Brain microvascular endothelial cell (primary cell): Measurements from ENCODE around the gene PLEKHG5.

Experiments used
- DNase-seq: peaks from one replicate; pipeline ENCODE4 v3.0.0-alpha.2; 2020
- H3K27ac ChIP-seq: fragments of 250-450 bp; sonication (Bioruptor Pico); 2 replicates; pipeline ENCODE4 v1.5.1; 2020; ENCODE audit warnings: mild to moderate bottlenecking, moderate library complexity
- H3K27me3 ChIP-seq: fragments of 250-450 bp; sonication (Bioruptor Pico); replicated peaks from 2 replicates; pipeline ENCODE4 v1.5.1; 2020; ENCODE audit warnings: mild to moderate bottlenecking
- H3K36me3 ChIP-seq: fragments of 250-450 bp; sonication (Bioruptor Pico); replicated peaks from 2 replicates; pipeline ENCODE4 v1.5.1; 2020; ENCODE audit warnings: mild to moderate bottlenecking
- H3K4me3 ChIP-seq: 2 replicates; pipeline ENCODE4 v1.5.1; 2011; ENCODE audit warnings: low read depth, mild to moderate bottlenecking, control low read depth, low read length, moderate library complexity
- CTCF ChIP-seq: IDR thresholded peaks from 2 replicates; pipeline ENCODE4 v1.5.1; 2011; ENCODE audit warnings: low read depth, mild to moderate bottlenecking, moderate library complexity, low read length, control low read depth, inconsistent platforms; ENCODE audit errors: missing control alignments
- in situ Hi-C: cut with HindIII; loops from 2 replicates; pipeline ENCODE4 v1.10.0; 2017; ENCODE audit warnings: low sequenced_read_pairs, low pct_ligation_motif_present

The PLEKHG5 gene

GRCh38 chr1:6491480-6491962 lies at the start of gene PLEKHG5:
Gene PLEKHG5, minus strand, starts transcription at chr1:6491667. Its CDS starts 14,096 bp downstream, at chr1:6477571.
- no peaks in the 10 kb centered on the region for H3K27me3 ChIP-seq

GRCh38 chr1:6538956-6539355 lies 47.5 kb upstream of the PLEKHG5 start:
- TF ChIP-seq CTCF: no peak
- Histone ChIP-seq H3K36me3 (peaks cover 29% of the 10 kb centered on the region), H3K4me3 (no peak overlapping the region), H3K27ac (peak overlapping the region; percentile 93), H3K27me3 (no peaks in the 10 kb centered on the region)
- peak; percentile 59 for DNase-seq
- in situ Hi-C loops: no loop called here

More at GRCh38 chr1:6491480-6491962, at the start of gene PLEKHG5:
- DNase-seq: peak; percentile 68
- no peaks in the 10 kb centered on the region for H3K36me3 ChIP-seq
- in situ Hi-C loops: no loop called here
- peak within 1 kb of the TSS; percentile 85 for H3K4me3 ChIP-seq
- no peak for TF ChIP-seq CTCF
- H3K27ac ChIP-seq: peak within 1 kb of the TSS; percentile 46

GRCh38 chr1:6536291-6536690 lies 44.8 kb upstream of the PLEKHG5 start:
- no peak for DNase-seq
- H3K27me3 ChIP-seq: no peaks in the 10 kb centered on the region
- TF ChIP-seq CTCF: no peak
- in situ Hi-C loops: no loop called here
- H3K36me3 ChIP-seq: peaks cover 42% of the 10 kb centered on the region
- H3K27ac ChIP-seq: no peak overlapping the region
- no peak overlapping the region for H3K4me3 ChIP-seq

- H3K27ac ChIP-seq: no peak overlapping the region
- no peak for DNase-seq
- H3K27me3 ChIP-seq: no peaks in the 10 kb centered on the region
- peaks cover 48% of the 10 kb centered on the region for H3K36me3 ChIP-seq
- no peak overlapping the region for H3K4me3 ChIP-seq
- no peak for TF ChIP-seq CTCF
- in situ Hi-C loops: no loop called here
Measured at GRCh38 chr1:6535214-6535613, 43.7 kb upstream of the PLEKHG5 start.

GRCh38 chr1:6534248-6534822 lies 42.9 kb upstream of the PLEKHG5 start:
- in situ Hi-C loops: no loop called here

More at GRCh38 chr1:6534248-6534822, 42.9 kb upstream of the PLEKHG5 start:
- no peak for DNase-seq
- H3K27ac ChIP-seq: no peak overlapping the region
- no peak overlapping the region for H3K4me3 ChIP-seq
- peaks cover 53% of the 10 kb centered on the region for H3K36me3 ChIP-seq
- H3K27me3 ChIP-seq: no peaks in the 10 kb centered on the region
- TF ChIP-seq CTCF: no peak
